Stimulated activated CD8-positive, alpha-beta memory T cell treated with anti-CD3 and anti-CD28 coated beads, Interleukin-15, amount 100 ng/mL, for 48 hours (primary cell): Measurements from ENCODE around the gene RABGAP1L.
"Not testable (repeated sequence)": the region's sequence is repeated elsewhere in the genome, so short reads cannot be mapped to it uniquely, and the experiment has no call there.

Experiments used
- DNase-seq, 2 donors: peaks; one replicate each; pipeline ENCODE4 v3.0.0-alpha.2; 2020; ENCODE audit warnings: low read depth in 2 of 2

Gene RABGAP1L

GRCh38 chr1:175035865-175036264 lies 876.5 kb downstream of the RABGAP1L start:
- DNase-seq: no peak

DNA sequence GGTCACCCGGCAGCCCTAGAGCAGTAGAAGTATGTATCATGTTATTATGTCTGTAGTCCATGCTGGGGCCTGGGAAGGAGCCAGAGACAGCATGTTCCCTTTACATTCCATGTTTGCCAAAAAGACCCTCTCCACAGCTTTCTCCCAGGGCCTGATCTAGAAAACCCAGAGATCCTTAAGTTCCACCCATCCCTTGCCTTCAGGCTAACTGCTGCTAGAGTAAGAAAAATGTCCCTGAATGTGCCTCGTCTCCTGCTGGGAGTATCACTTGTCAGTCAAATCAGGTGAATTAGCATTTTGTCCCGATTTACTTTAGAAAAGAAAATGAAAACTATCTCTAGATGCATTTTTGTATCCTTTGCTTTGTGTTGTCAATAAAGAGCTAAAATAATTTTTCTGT lies 877.2 kb downstream of the RABGAP1L start:
- DNase-seq: no peak

GRCh38 chr1:175037416-175037815 lies 878.1 kb downstream of the RABGAP1L start:
- no peak for DNase-seq

DNA sequence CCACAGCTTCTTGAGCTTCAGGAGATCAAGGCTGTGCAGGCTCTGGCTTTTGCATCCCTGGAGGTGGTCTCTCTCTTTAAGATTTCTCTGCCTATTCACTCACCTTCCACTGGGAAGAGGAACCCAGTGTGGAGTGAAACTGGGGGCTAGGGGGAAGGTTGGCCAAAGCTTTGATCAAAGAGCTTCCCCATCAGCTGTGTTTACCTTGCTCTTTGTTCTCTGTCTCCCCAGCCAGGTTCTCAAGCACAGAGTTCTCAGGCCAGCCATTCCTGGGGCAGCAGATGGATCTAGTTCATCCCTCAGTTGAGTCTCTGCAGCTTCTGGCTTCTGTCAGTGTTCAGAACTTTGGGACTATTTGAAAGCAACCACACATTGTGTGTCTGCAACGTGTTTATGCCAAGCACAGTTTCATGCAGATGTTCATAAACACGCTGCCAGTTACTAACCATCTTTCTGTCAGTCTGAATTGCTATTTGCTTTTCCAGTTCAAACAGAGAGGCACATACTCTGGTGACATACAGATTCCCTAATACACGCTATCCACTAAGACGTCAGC lies 881.1 kb downstream of the RABGAP1L start:
- no peak for DNase-seq

DNA sequence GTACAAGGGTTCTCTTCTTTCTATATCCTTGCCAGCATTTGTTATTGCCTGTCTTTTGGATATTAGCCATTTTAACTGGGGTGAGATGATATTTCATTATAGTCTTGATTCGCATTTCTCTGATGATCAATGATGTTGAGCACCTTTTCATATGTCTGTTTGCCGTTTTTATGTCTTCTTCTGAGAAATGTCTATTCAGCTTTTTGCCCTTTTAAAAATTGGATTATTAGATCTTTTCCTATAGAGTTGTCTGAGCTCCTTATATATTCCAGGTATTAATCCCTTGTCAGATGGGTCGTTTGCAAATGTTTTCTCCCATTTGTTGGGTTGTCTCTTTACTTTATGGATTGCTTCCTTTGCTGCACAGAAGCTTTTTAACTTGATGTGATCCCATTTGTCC lies 883.3 kb downstream of the RABGAP1L start:
- no peak for DNase-seq

DNA sequence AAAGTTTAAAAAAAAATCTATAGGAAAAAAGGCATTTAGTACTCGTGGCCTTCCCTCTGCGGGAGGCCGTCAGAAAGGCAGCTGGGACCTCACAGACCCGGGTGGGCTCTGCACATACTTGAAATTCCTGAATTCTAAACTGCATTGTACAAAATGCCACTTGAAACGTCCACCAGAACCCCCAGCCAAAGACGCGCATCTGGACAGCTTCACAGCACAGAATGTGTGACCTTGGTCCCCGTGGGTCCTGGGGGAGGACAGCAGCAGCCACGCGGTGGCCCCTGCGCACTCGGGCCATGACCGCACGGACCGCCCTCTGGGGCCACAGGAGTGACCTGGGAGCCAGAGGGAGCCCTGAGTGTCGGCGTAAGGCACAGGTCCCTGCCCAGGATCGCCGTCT lies 884.5 kb downstream of the RABGAP1L start:
- no peak for DNase-seq

- not testable (repeated sequence) for DNase-seq
Measured at GRCh38 chr1:175044591-175044990, 885.3 kb downstream of the RABGAP1L start.
